ENCODE measurements around the gene PCYT1B.
"Not testable (repeated sequence)": the region's sequence is repeated elsewhere in the genome, so short reads cannot be mapped to it uniquely, and the experiment has no call there.

GRCh38 chrX:24605941-24606340, 41.2 kb downstream of the PCYT1B start:
- TF ChIP-seq SUZ12 (IDR thresholded peaks at IDR 0.05); FOXK2 (IDR thresholded peaks at IDR 0.05); SP1 (IDR thresholded peaks at IDR 0.05); TARDBP (IDR thresholded peaks at IDR 0.05); CTBP1 (IDR thresholded peaks at IDR 0.05; ENCODE audit: borderline replicate concordance); PKNOX1 (IDR thresholded peaks at IDR 0.05); ELF4 (IDR thresholded peaks at IDR 0.05); LEF1 (IDR thresholded peaks at IDR 0.05; ENCODE audit: borderline replicate concordance); ZNF384 (IDR thresholded peaks at IDR 0.05); BHLHE40 (IDR thresholded peaks at IDR 0.05; ENCODE audit: borderline replicate concordance); ARNT (IDR thresholded peaks at IDR 0.05): not testable (repeated sequence)

Measured in HEK293T (cell line).